Activated CD8-positive, alpha-beta memory T cell treated with anti-CD3 and anti-CD28 coated beads, Interleukin-2, amount 50 U/mL, for 48 hours (primary cell): ENCODE measurements around the gene DLGAP3.
"Not testable (repeated sequence)": the region's sequence is repeated elsewhere in the genome, so short reads cannot be mapped to it uniquely, and the experiment has no call there.

ENCODE experiments used
- DNase-seq: peaks from one replicate; pipeline ENCODE4 v3.0.0-alpha.2; 2020

The DLGAP3 gene

GRCh38 chr1:34929497-34929852 is at the start of gene DLGAP3:
DLGAP3 (minus strand) TSS chr1:34929650; CDS start chr1:34905383, 24,267 bp downstream.
- DNase-seq = no peak

DNA sequence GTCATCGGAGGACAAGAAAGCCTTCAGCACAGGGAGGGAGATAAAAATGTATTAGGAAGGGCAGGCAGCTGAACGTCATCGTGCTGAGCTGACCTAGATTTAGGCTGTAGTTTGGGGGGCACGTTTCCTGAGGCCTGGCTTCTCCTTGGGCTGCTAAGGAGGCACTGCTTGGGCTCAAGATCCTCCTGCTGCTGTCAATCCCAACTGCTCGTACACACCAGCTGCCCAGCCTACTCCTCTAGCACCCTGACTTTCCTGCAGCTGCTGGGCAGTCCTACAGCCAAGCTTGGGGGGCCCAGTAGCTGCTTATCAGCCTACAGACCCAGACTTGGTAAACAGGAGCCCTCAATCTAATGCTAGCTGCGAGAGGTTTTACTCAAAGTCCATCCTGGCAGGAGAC is 49.5 kb upstream of the DLGAP3 start:
- no peak for DNase-seq

DNA sequence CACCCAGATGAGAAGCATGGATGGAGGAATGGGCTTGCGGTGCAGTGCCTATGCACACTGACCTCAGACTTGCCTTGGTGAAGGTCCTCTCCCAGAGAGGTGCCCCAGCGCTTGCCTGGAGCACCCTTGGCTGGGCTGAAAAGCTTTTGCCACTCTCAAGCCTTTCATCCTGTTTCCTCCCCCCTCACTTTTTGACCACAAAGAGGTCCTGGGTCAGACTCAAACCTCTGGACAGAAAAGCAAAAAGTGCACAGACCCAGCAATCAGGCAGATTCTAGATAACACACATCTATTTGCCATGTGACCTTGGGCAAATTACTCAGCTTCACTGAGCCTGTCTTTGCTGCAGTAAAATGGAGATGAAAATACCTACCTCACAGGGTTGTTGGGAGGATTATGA is 48.4 kb upstream of the DLGAP3 start:
- DNase-seq = no peak

DNA sequence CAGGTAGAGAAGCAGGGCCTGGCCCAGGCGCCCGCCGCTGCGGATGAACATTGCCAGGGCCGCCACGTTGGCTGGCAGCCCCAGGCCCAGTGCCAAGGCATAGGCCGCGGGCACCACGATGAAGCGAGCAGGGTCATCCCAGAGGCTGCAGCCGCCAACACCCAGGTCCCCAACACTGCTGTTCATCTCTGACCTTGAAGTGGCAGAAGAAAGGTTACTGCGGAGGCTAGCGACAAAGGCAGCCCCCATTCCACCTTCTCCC is 47.7 kb upstream of the DLGAP3 start:
- DNase-seq = no peak

DNA sequence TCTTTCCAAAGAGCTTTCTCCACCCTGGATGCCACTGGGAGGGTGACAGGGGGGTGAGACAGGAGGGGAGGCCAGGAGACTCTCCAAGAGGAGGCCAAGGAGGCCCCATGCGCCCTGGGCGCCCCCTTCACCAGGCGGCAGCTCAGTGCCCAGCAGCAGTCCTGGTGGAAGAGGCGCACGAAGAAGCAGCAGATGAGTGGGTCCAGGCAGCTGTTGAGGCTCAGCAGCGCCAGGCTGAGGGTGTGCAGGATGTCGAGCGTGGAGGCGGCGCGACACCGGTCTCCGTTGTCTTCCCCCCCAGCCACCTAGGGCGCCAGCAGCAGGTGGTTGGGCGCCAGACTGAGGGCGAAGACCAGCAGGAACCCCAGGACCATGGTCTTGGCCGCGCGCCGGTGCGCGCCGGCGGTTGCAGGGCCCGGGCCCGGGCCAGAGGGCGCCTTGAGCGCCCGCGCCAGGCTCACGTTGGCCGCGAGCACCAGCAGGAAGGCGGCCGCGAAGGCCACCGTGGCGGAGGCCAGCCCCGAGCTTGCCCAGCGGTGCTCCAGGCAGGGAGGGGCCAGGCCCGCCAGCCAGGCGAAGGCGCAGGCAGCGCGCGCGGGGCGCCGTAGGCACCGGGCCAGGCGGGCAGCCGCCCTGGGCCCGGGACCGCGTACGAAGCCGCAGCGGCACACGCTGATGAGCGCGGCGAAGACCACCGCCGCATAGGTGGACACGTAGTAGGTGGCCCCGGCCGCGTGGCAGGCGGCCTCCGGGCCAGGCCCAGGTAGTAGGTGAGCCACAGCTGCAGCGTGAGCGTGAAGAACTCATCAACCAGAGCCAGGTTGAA is 47.1 kb upstream of the DLGAP3 start:
- DNase-seq = no peak

DNA sequence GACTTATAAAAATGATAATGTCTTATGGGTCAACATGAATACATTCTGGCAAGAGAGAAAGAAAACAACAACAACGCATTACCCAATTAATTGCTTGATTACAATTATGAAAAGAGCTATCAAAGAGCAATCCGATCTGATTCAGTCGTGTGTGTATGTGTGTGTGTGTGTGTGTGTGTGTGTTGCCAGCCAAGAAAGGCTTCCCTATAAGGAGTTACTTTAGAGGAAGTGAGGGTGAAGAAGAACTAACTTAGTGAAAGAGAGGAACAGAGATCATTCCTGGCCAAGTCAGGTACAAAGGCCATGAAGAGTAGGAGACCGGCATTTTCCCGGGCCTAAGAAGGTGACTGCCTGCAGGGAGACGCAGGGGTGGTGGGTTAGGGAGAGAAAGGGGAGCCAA is 46.3 kb upstream of the DLGAP3 start:
- no peak for DNase-seq

- DNase-seq = no peak
Observed at GRCh38 chr1:34975338-34975737, 45.9 kb upstream of the DLGAP3 start.

GRCh38 chr1:34974626-34975025 is 45.2 kb upstream of the DLGAP3 start:
- no peak for DNase-seq

GRCh38 chr1:34973326-34973725 is 43.9 kb upstream of the DLGAP3 start:
- no peak for DNase-seq

DNA sequence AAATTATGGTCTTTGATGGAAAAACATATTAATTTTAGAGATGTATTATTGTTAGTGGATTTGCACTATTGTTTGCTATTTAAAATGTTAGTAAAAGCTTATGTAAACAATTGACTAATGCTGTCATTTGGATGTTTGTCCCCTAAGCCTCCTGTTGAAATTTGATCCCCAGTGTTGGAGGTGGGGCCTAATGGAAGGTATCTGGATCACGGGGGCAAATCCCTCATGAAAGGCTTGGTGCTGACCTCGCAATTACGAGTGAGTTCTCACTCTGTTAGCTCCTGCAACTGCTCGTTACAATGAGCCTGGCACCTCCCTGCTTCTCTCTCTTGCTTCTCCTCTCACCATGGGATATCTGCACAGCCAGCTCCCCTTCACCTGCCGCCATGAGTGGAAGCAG is 41.4 kb upstream of the DLGAP3 start:
- DNase-seq = no peak

- no peak for DNase-seq
Observed at GRCh38 chr1:34970220-34970735, 40.8 kb upstream of the DLGAP3 start.

DNA sequence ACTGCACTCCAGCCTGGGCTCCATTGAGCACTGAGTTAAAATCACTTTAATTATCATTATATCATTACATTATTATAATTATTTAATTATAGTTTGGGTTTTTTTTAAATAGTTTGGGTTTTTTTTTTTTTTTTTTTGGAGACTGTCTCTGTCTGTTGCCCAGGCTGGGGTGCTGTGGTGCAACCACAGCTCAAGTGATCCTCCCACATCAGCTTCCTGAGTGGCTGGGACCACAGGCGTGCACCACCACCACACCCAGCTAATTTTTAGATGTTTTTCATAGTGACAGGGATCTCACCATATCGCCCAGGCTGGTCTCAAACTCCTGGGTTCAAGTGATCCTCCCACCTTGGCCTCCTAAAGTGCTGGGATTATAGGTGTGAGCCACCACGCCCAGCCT is 38.8 kb upstream of the DLGAP3 start:
- not testable (repeated sequence) for DNase-seq

DNA sequence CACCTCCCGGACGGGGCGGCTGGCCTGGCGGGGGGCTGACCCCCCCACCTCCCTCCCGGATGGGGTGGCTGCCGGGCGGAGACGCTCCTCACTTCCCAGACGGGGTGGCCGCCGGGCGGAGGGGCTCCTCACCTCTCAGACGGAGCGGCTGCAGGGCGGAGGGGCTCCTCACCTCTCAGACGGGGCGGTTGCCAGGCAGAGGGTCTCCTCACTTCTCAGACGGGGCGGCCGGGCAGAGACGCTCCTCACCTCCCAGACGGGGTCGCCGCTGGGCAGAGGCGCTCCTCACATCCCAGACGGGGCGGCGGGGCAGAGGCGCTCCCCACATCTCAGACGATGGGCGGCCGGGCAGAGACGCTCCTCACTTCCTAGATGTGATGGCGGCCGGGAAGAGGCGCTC is 38.2 kb upstream of the DLGAP3 start:
- DNase-seq = not testable (repeated sequence)

- DNase-seq = no peak
Observed at GRCh38 chr1:34965597-34965996, 36.1 kb upstream of the DLGAP3 start.

GRCh38 chr1:34950428-34950827 is 21.0 kb upstream of the DLGAP3 start:
- no peak for DNase-seq

GRCh38 chr1:34948739-34949138 is 19.3 kb upstream of the DLGAP3 start:
- DNase-seq = not testable (repeated sequence)

GRCh38 chr1:34947641-34948314 is 18.3 kb upstream of the DLGAP3 start:
- DNase-seq = not testable (repeated sequence)

DNA sequence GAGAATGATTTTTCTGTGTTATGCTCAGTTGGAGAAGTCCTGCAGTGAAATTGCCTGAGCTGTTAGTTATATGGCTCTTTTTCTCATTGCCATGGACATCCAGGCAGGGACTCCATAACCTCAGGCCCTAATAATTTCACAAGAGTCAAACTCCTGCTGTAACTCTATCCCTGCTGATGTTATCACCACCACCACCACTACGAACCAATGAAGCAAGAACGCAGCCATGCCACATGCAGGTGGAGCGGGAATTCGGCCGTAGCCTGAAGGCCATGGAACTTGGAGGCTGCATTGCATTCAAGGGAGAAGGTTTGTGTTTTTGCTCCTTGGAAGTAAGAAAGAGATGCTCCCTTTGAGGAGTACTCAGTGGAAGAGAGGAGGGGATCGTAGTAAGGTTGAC is 16.8 kb upstream of the DLGAP3 start:
- DNase-seq = no peak

DNA sequence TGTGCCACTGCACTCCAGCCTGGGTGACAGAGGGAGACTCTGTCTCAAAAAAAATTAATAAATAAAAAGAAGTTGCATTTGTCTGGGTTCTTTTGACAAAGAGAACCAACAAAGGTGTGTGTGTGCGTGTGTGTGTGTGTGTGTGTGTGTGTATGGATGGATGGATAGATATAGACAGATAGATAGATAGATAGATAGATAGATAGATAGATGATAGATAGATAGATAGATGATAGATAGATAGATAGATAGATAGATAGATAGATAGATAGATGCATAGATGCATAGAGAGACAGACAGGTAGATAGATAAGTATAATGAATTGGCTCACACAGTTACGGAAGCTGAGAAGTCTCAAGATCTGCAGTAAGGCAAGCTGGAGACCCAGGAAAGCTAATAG is 12.3 kb upstream of the DLGAP3 start:
- DNase-seq = not testable (repeated sequence)

GRCh38 chr1:34930702-34931071 is 1.2 kb upstream of the DLGAP3 start:
- DNase-seq = no peak

- DNase-seq = no peak
Observed at GRCh38 chr1:34929853-34930701, 627 bp upstream of the DLGAP3 start.

GRCh38 chr1:34928699-34929496 is 552 bp downstream of the DLGAP3 start:
- DNase-seq = no peak
